ENCODE results near the gene SNCG.
"Not testable (repeated sequence)": the region's sequence is repeated elsewhere in the genome, so short reads cannot be mapped to it uniquely, and the experiment has no call there.

The SNCG gene

GRCh38 chr10:86978457-86978856 lies 20.1 kb downstream of the SNCG start:
- DNase-seq (ENCODE audit: low read depth), result not testable (repeated sequence)

- DNase-seq (ENCODE audit: low read depth), result no peak
These were observed 21.0 kb downstream of the SNCG start for GRCh38 chr10:86979296-86979818.

- DNase-seq (ENCODE audit: low read depth), result no peak
These were observed 21.6 kb downstream of the SNCG start for GRCh38 chr10:86979977-86980448.

- DNase-seq (ENCODE audit: low read depth), result not testable (repeated sequence)
These were observed 22.6 kb downstream of the SNCG start for GRCh38 chr10:86981020-86981419.

GRCh38 chr10:86981716-86982115 lies 23.3 kb downstream of the SNCG start:
- no peak for DNase-seq (ENCODE audit: low read depth)

- DNase-seq (ENCODE audit: low read depth), result not testable (repeated sequence)
These were observed 26.1 kb downstream of the SNCG start for GRCh38 chr10:86984498-86984897.

- no peak for DNase-seq (ENCODE audit: low read depth)
These were observed 30.1 kb downstream of the SNCG start for GRCh38 chr10:86988520-86988919.

GRCh38 chr10:86991362-86991761 lies 33.0 kb downstream of the SNCG start:
- DNase-seq (ENCODE audit: low read depth), result not testable (repeated sequence)

GRCh38 chr10:86992456-86992855 lies 34.1 kb downstream of the SNCG start:
- no peak for DNase-seq (ENCODE audit: low read depth)

- no peak for DNase-seq (ENCODE audit: low read depth)
These were observed 34.5 kb downstream of the SNCG start for GRCh38 chr10:86992929-86993328.

GRCh38 chr10:86999802-87000403 lies 41.5 kb downstream of the SNCG start:
- DNase-seq (ENCODE audit: low read depth), result not testable (repeated sequence)

- DNase-seq (ENCODE audit: low read depth), result no peak
These were observed 42.1 kb downstream of the SNCG start for GRCh38 chr10:87000491-87000890.

- DNase-seq (ENCODE audit: low read depth), result not testable (repeated sequence)
These were observed 48.7 kb downstream of the SNCG start for GRCh38 chr10:87007124-87007523.

GRCh38 chr10:87007674-87008073 lies 49.3 kb downstream of the SNCG start:
- DNase-seq (ENCODE audit: low read depth), result not testable (repeated sequence)

- not testable (repeated sequence) for DNase-seq (ENCODE audit: low read depth)
These were observed 49.9 kb downstream of the SNCG start for GRCh38 chr10:87008303-87008702.

GRCh38 chr10:87009134-87009696 lies 50.8 kb downstream of the SNCG start:
- DNase-seq (ENCODE audit: low read depth), result not testable (repeated sequence)

Measured in CMK (cell line).